Thyroid gland (tissue), 4 donors: ENCODE data around the gene CIB2.

Experiments
- CTCF ChIP-seq, 6 experiments: fragments of 200-600 bp in 3 of 6; fragments of 450-650 bp in 3 of 6; sonication (generic) in 3 of 6; IDR thresholded peaks; one replicate each; pipeline ENCODE4 v1.5.1; 2016 to 2019; ENCODE audit warnings: antibody characterized with exemption in 6 of 6, mild to moderate bottlenecking in 2 of 6, inconsistent platforms in 1 of 6, moderate library complexity in 1 of 6
- POLR2A ChIP-seq, 2 donors: fragments of 450-650 bp; IDR thresholded peaks; one replicate each; pipeline ENCODE4 v1.6.1; 2017; ENCODE audit warnings: antibody characterized with exemption in 2 of 2, mild to moderate bottlenecking in 2 of 2, moderate library complexity in 1 of 2

GRCh38 chr15:78157203-78157602, 26.0 kb upstream of the CIB2 start:
- no peak for TF ChIP-seq CTCF (IDR thresholded peaks at IDR 0.05)
- no peak for TF ChIP-seq POLR2A (IDR thresholded peaks at IDR 0.05)
